Activated CD8-positive, alpha-beta memory T cell treated with anti-CD3 and anti-CD28 coated beads, Interleukin-2, amount 50 U/mL, for 24 hours (primary cell): ENCODE measurements around the gene GALNT17.
"Not testable (repeated sequence)": the region's sequence is repeated elsewhere in the genome, so short reads cannot be mapped to it uniquely, and the experiment has no call there.

Experiments used
- DNase-seq: peaks from one replicate; pipeline ENCODE4 v3.0.0-alpha.2; 2020; ENCODE audit errors: extremely low read depth

GALNT17 gene

DNA sequence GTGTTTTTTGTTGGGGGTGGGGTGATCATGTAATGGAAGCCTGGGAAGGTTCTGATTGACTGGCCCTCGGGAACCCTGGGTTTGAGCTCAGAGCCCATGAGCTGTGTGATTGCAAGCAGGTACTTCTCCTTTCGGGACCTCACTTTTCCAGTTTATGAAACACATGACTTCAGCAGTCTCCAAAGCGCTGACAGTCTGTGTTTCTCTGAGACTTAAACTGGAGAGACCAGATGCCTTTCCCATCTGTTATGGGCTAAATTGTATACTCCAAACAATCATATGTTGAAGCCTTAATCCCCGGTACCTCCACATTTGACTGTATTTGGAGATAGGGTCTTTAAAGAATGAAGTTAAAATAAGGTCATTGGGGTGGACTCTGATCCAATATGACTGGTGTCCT is 493.6 kb downstream of the GALNT17 start:
- DNase-seq = no peak

DNA sequence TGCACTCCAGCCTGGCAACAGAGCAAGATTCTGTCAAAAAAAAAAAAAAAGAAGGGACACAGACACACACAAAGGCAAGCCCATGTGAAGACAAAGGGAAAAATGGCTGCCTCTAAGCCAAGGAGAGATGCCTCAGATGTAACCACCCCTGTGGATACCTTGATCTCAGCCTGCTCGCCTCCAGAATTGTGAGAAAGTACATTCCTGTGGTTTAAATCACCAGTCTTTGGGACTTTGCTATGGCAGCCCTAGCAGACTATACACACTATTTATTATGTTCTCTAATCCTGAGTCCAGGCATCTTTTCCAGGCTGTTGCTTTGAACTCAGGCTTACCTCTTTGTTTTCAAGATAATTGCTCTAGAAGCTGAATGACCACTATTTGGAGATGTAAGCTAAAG is 494.3 kb downstream of the GALNT17 start:
- DNase-seq = no peak

DNA sequence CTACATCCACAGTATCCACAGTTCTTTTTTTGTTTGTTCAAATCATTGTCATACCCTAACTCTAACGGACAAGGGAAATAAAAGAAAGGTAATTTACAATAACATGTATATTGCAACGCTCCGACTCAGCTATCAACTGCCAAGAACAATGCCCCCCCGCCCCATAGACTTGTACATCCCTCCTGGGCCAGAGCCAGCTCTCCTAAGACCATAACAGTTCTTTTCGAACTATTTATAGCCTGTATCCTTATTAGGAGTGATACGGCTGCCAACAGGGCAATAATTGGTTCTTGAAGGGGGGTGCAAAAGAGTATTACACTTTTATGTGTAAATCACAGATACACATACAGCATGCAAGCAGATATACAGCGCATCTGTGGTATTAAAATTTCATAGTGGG is 495.7 kb downstream of the GALNT17 start:
- DNase-seq = no peak

DNA sequence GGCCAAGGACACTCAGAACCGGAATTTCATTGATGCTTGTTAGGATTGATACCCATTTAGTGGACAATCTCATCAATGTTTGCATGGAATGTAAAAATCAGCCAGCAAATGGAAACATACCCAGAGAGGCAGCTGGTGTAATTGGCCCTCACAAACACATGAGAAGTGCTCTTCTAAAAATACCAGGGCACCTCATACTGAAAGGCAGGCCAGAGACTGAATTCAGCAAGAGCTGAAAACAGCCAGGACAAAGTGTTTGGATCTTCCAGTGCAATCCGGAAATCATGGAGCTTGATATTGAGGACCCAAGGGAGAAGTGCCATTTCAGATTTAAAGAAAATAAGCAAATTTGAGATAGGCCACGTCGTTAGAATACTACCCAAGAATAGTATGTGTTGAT is 498.6 kb downstream of the GALNT17 start:
- no peak for DNase-seq

DNA sequence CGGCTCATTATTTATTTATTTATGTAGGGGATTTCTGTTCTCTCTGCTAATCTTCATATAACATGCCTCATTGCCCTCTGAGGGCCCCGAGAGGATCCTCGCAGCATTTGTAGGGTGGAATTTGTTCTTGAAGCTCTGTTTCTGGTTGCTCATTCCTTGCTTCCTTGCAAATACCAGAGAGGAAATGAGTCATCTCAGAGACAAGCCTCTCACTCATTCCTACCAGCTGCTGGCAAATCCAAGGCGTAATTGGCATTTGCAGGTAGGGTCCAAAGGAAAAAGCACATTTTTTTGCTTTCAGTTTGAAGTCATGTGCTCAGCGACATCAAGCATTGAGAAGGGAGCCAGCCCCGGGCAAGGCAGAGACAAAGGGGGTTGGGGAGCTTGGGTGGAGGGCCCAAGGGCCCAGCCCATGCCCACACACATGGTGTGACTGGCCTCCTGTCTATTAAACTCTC is 501.6 kb downstream of the GALNT17 start:
- DNase-seq = no peak

DNA sequence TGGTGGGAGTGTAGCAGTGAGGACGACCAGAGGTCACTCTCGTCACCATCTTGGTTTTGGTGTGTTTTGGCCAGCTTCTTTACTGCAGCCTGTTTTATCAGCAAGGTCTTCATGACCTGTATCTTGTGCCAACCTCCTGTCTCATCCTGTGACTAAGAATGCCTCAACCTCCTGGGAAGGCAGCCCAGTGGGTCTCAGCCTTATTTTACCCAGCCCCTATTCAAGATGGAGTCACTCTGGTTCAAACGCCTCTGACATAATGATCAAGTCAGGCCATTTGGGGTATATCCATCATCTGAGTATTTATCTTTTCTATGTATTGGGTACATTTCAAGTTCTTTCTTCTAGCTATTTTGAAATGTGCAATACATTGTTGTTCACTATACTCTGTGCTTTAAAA is 503.9 kb downstream of the GALNT17 start:
- not testable (repeated sequence) for DNase-seq

DNA sequence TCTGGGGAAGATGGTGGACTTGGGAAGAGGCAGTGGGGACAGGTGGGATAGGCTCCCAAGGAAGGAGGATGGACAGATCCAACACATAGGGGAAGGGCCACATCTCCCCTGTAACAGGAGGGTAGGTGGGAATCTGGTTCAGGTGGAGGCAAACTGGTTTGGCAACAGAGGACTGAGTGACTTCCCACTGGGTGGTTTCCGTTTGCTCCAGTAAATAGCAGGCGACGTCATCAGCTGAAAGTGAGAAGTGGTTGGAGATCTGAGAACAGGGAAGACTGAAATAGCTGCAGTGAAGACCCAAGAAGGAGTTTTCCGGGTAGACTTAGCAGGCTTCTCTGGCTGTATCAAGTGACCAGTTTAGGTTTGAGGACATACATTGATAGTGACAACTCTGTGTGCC is 504.4 kb downstream of the GALNT17 start:
- DNase-seq = no peak

DNA sequence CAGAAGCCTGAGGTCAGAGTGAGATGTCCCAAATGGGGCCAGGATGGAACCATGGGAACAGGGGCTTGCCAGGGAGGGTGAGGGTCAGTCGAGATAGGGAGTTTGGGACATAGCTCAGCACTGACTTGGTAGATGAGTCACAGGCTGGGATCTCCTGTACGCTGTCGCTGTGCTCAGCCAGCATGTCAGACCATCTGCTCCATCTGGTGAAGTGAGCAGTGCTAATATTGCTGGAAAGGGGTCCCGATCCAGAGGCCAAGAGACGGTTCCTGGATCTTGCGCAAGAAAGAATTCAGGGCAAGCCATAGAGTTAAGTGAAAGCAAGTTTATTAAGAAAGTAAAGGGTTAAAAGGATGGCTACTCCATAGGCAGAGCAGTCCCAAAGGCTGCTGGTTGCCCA is 505.6 kb downstream of the GALNT17 start:
- DNase-seq = no peak

DNA sequence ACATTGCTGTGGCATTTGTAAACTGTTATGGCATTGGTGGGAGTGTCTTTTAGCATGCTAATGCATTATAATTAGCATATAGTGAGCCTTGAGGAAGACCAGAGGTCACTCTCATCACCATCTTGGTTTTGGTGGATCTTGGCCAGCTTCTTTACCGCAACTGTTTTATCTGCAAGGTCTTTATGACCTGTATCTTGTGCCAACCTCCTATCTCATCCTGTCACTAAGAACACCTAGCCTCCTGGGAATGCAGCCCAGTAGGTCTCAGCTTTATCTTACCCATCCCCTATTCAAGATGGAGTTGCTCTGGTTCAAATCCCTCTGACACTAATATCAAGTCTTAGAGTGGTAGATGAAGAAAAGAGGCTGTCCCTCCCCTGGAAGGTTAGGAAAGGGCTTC is 506.2 kb downstream of the GALNT17 start:
- DNase-seq = no peak

DNA sequence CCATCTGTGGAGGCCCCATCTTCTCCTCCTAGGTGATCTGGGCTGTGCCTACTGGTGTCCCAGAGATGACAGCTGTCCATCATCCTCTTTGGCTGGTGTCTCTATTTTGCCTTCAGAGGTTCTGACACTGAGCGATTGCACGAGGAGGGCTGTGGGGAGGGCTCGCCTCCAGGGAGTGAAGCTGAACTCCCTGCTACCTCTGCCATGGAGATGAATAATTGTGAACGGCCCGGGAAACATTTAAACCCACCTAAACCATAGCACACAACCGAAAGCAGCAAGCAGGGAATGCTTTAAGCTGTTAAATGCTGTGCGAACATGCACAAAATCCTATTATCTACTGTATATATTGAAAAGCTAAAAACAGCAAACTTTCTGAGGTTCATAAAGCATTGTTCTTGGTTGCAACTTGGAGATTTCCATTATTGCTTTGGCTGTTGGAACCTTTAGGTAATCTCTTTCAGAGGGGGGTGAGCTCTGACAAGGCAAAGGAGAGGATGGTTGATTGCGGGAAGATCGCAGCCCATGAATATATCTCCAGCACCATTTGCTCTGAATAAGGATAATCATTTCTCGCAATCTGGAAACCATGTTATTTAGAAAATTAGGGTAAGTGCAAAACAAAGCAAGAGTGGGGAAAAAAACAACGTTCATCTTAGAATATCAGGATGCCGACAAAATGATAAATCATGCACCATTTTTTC is 507.6 kb downstream of the GALNT17 start:
- no peak for DNase-seq

DNA sequence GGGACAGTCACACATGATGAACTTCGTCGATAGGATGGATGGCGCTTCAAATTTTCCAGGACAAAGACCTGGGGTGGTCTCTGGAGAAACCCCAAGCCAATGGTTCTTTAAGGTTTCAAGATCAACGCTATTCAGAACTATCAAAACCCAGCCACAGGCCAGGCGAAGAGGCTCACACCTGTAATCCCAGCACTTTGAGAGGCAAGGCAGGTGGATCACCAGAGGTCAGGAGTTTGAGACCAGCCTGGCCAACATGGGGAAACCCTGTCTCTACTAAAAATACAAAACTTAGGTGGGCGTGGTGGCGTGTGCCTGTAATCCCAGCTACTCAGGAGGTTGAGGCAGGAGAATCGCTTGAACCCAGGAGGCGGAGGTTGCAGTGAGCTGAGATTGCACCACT is 511.1 kb downstream of the GALNT17 start:
- DNase-seq = not testable (repeated sequence)

DNA sequence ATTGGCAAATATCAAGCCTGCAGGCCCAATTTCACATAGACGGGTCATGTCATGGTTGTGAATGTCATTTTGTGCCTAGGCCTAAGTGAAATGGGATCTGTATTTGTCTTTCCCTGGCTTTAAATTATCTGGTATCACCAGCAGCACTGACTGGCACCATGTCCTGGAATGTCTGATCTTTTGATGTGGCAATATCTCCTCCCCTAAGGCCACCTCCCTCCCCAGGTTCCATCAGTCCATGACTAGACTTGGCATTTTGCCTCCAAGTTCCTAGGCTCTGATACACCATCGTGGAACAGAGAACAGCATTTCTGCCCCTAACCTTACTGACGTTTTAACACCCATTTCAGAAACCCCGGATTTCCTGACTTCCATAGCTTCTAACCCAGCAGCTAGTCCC is 513.9 kb downstream of the GALNT17 start:
- no peak for DNase-seq

DNA sequence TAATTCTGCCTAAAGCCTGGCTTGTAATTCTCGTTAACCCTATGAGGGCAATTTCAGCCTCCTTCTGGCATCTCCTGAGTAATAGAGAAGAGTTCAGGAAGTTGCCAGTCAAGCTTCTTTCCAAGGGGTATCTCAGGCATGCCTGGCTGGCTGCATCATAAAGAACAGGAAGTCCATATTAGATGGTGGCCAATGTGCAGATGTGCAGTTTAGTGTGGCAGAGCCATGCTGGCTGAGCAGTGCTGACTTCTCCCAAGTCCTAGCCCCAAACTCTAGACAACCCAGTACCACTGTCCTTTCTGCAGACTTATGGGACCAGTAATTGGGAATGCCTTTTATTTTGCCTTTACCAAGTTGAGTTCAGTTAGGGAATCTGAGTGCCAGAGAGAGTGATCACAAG is 517.9 kb downstream of the GALNT17 start:
- DNase-seq = no peak

DNA sequence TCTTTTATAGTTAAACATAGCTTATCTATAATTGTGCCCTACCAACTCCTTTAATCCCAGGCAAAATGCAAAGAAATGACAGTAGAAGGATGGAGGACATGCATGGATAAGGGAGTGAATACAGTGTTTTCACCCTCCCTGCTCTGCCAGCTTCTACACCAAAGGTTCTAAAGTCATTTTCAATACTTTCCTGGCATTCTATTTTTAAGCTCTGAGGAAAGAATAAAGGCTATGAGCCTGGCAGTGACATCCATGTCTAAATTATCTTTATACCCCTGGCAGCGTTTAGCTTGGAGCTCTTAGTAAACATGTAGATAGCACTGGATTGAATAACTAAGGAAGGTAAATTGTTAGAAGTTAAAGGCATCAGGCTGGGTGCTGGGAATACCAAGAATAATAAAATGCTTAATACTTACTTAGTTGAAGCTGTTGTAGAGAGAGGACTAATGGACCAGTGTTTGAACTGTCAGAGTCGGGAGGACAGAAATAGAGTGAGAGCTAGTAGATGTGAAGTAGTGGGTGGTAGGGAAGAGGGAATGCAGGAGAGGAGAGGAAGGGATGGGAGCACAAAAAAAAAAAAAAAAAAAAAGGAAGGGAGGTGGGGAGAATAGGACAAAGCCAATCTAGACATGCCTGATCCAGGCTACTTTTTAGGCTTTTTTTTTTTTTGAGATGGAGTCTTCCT is 518.9 kb downstream of the GALNT17 start:
- no peak for DNase-seq

DNA sequence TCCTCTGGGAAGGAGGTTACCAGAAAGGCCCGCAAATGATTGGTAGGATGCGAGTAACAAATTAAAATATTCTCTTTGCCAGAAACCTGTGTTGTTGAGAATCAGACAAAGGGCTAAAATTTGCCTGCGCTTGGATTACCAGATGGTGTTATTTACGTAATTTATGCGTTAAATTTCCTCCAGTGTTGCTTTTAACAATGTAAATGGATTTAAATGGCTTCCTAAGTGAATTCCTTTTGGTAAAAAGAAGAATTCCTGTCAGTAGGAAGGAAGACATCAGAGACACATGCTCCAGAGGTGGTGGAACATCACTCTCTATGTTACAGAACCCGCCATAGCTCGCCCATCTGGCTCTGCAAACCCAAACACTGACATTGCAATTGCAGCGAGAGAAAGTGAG is 520.6 kb downstream of the GALNT17 start:
- no peak for DNase-seq

DNA sequence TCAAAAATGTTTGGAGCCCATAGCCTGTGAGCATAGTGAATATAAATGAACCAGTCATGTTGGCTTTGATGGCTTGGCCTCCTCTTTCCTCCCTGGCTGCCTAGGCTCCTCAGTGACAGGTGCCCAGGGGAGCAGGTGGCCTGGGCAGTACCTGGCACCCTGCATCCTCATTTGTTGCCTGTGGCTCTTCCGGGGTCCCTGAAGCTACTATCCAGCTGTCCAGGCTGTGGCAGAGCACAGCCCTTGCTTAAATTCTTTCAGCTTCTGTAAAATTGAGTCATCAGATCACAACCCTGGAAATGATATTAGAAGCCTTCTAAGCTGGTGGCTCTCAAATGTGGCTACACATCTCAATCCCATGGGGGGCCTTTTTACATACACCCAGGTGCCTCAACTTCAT is 525.4 kb downstream of the GALNT17 start:
- DNase-seq = no peak

DNA sequence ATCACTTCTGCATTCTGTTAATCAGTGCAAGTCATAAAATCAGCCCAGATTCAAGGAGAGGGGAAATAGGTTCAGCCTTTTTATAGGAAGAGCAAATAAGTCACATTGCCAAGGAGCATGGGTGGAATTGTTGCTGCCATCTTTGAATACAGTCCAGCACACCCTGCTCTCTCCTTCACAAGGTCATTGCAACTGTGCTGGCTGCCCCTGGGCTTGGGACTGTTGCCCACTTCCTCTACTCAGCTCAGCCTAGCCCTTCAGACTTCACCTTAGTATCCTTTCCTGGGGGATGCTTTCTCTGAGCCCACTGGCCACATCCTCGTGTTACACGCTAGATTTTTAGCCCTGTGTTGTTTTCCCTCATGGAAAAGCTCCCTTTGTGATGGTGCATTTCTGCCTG is 527.7 kb downstream of the GALNT17 start:
- no peak for DNase-seq

DNA sequence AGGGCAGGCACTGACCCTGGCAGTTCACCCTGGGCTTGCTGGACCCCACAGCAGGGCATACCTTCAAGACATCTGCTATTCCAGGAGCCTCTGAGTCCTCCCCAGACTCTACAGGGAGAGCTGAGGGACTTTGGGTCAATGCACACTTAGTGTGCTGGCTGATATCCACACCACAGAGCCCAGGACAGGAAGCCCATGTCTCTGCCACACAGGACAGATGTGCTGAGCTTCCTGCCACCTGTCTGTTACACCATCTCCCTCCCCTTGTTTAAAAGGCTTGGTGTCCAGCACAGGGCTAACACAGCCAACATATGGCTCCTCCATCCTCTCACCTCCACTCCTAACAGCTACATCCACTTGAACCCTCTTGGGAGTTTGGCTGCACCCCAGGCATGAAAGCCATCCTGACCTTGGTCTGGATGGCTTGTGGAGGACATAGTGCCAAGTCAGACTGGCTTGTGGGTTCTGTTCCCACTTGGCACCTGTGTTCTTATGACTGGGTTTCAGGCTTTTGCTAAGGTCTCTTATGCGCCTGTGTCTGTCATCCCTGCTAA is 529.8 kb downstream of the GALNT17 start:
- no peak for DNase-seq

DNA sequence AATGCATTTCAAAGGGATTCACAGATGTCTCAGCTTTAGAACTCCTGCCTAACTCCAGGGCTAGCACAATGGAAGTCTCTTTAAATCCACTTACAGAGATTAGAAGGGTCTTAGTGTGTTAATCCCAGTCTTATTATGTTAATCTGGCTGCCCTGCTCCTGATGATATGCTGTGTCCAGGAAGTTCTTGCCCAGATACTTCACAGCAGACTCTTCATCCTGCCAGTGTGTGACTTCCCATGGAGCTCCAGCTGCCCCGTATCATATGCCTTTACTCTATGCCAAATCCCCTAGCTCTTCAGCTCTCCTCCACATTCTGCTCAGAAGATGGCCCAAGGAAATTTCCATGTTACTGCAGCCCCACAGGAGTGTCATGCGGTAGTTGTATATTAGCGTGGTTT is 533.8 kb downstream of the GALNT17 start:
- no peak for DNase-seq

DNA sequence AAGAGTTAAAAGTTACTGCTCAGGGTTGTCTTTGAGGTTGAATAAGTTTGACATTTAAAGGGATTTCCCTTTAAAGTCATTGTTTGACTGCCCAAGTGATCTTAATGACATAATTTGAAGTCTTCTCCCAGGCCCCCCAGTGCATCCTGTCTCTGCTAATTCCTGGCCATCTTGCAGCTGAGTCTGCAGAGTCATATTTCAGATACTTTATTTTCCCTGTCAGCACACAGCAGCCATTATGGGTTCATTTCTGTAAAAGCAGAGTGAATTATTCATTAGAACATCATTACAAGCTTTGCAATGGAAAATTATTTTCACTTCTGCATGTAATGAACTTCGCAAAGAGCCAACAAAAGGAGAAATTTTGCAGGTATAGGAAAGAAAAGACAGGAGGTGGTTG is 536.6 kb downstream of the GALNT17 start:
- no peak for DNase-seq

DNA sequence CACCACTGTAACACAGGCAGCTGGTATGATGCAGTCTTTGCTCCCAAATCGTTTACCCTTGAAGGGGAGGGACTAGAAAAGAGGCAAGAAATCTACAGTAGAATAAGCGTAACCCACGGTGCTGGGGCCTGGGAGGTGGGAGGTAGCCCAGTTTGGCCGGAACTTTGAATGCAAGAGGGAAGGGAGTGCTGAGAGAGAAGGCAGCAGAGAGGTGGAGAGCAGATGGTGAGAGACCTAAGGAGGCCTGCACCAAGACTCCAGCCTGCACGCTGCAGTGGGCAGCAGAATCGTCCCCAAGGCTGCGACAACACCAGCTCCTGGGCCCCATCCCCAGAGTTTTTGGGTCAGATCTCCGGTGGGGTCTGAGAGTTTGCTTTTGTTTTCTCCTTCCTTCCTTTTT is 547.5 kb downstream of the GALNT17 start:
- no peak for DNase-seq

DNA sequence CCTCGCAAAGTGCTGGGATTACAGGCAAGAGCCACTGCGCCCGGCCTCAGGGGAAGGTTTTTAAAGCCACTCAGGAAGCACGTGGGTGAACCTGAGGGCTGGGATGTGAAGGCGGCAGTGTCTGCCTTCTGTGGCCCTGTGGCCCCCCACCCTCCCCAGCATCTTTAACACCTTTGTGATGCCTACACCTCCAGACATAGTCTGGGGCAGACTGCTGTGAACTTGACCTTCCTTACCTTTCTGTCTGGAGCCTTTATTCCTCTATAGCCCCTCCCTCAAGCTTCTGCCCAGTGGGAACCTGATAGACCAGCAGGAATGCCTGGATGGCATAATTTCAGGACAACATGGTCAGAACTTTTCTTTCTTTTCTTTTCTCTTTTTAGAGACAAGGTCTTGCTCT is 550.2 kb downstream of the GALNT17 start:
- DNase-seq = no peak
